HFFc6 (cell line): ENCODE results near the gene PAQR3. TPM values are rescaled to one million over a fixed set of nuclear protein-coding genes. Genes with fewer than 3 reads are reported as not detected.

ENCODE experiments used
- DNase-seq: peaks from one replicate; pipeline ENCODE4 v3.0.0-alpha.2; 2018
- H3K27ac Mint-ChIP-seq: 2 replicates; pipeline ENCODE4 v1.8.0; 2020; ENCODE audit warnings: mild to moderate bottlenecking, mixed read lengths
- H3K27me3 Mint-ChIP-seq: 2 replicates; pipeline ENCODE4 v1.8.0; 2021; ENCODE audit warnings: mild to moderate bottlenecking, moderate library complexity, mixed read lengths; ENCODE audit not compliant: insufficient read depth
- H3K36me3 Mint-ChIP-seq: 2 replicates; pipeline ENCODE4 v1.8.0; 2021; ENCODE audit warnings: low read depth, mixed read lengths
- H3K4me1 Mint-ChIP-seq: 2 replicates; pipeline ENCODE4 v1.8.0; 2020; ENCODE audit warnings: low read depth, mixed read lengths
- H3K4me3 Mint-ChIP-seq: 2 replicates; pipeline ENCODE4 v1.8.0; 2020; ENCODE audit warnings: mild to moderate bottlenecking, moderate library complexity, mixed read lengths
- H3K9me3 Mint-ChIP-seq: 2 replicates; pipeline ENCODE4 v1.8.0; 2020; ENCODE audit warnings: mild to moderate bottlenecking, mixed read lengths
- CTCF ChIP-seq: fragments of 200-600 bp; sonication (generic); IDR thresholded peaks from 2 replicates; pipeline ENCODE4 v1.5.0; 2021; ENCODE audit warnings: antibody characterized with exemption, mild to moderate bottlenecking
- total RNA-seq, 6 experiments: library from RNA; stranded (reverse); fragmentation: NEBNext Ultra II Directional; extraction: Animal tissue kit (Norgen Biotek cat#: 25700); gene quantifications; 2 replicates in 1 of 6; 3 replicates in 5 of 6; pipeline ENCODE4 v1.2.3, GENCODE V29; 2021

PAQR3 gene
- total RNA-seq, 6 experiments from 2014 or later, result 18.1 to 26.3 (median 22.1) TPM

- no peak overlapping the region for H3K4me3 Mint-ChIP-seq
- H3K9me3 Mint-ChIP-seq, result no peaks in the 10 kb centered on the region
- H3K4me1 Mint-ChIP-seq, result peaks cover 15% of the 10 kb centered on the region
- TF ChIP-seq CTCF, result no peak
- no peaks in the 10 kb centered on the region for H3K27me3 Mint-ChIP-seq
- no peak for DNase-seq
- H3K36me3 Mint-ChIP-seq, result peaks cover 21% of the 10 kb centered on the region
- no peak overlapping the region for H3K27ac Mint-ChIP-seq
These were observed 39.9 kb downstream of the PAQR3 start for GRCh38 chr4:78899302-78899701.

- no peak overlapping the region; the same call in 1 of the 2 replicates for H3K27ac Mint-ChIP-seq
These were observed 49.3 kb downstream of the PAQR3 start for GRCh38 chr4:78889955-78890354.

GRCh38 chr4:78885598-78885997 is 53.6 kb downstream of the PAQR3 start:
- Mint-ChIP-seq H3K4me3 (no peak overlapping the region), H3K4me1 (peaks cover 34% of the 10 kb centered on the region), H3K27me3 (no peaks in the 10 kb centered on the region), H3K9me3 (no peaks in the 10 kb centered on the region), H3K36me3 (peaks cover 13% of the 10 kb centered on the region; the same call in 1 of the 2 replicates), H3K27ac (peak overlapping the region; percentile 64)
- TF ChIP-seq CTCF, result no peak
- peak; percentile 56 for DNase-seq

More at GRCh38 chr4:78889955-78890354, 49.3 kb downstream of the PAQR3 start:
- Mint-ChIP-seq H3K9me3 (no peaks in the 10 kb centered on the region), H3K4me1 (peaks cover 27% of the 10 kb centered on the region), H3K4me3 (no peak overlapping the region), H3K36me3 (peaks cover 19% of the 10 kb centered on the region; the same call in 1 of the 2 replicates), H3K27me3 (no peaks in the 10 kb centered on the region)
- TF ChIP-seq CTCF, result no peak
- DNase-seq, result no peak

GRCh38 chr4:78880874-78881492 is 58.3 kb downstream of the PAQR3 start:
- TF ChIP-seq CTCF, result no peak
- peaks cover 18% of the 10 kb centered on the region for H3K36me3 Mint-ChIP-seq
- H3K4me3 Mint-ChIP-seq, result no peak overlapping the region
- peaks cover 41% of the 10 kb centered on the region for H3K4me1 Mint-ChIP-seq
- no peaks in the 10 kb centered on the region for H3K9me3 Mint-ChIP-seq
- no peak overlapping the region for H3K27ac Mint-ChIP-seq
- H3K27me3 Mint-ChIP-seq, result no peaks in the 10 kb centered on the region
- no peak for DNase-seq

GRCh38 chr4:78878031-78878430 is 61.2 kb downstream of the PAQR3 start:
- H3K4me3 Mint-ChIP-seq, result no peak overlapping the region
- peaks cover 24% of the 10 kb centered on the region for H3K36me3 Mint-ChIP-seq
- no peak for TF ChIP-seq CTCF
- H3K27me3 Mint-ChIP-seq, result peaks cover 2% of the 10 kb centered on the region
- H3K4me1 Mint-ChIP-seq, result peaks cover 27% of the 10 kb centered on the region
- DNase-seq, result no peak
- no peaks in the 10 kb centered on the region for H3K9me3 Mint-ChIP-seq
- no peak overlapping the region for H3K27ac Mint-ChIP-seq
